K562 (cell line): ENCODE measurements around the gene PLXNA3. TPM values are rescaled to one million over a fixed set of nuclear protein-coding genes. Genes with fewer than 3 reads are reported as not detected.

Experiments used
- ATF2 ChIP-seq: sonication (generic); formaldehyde crosslinking; IDR thresholded peaks from 2 replicates; pipeline ENCODE4 v1.8.1; 2022; ENCODE audit warnings: missing genetic modification reagents
- CBFA2T3 ChIP-seq: fragments of 450-650 bp; IDR thresholded peaks from 2 replicates; pipeline ENCODE4 v1.6.1; 2017
- CHD4 ChIP-seq: fragments of 200-600 bp; sonication (generic); IDR thresholded peaks from 3 replicates; pipeline ENCODE4 v1.6.1; 2012; ENCODE audit warnings: low read depth, mild to moderate bottlenecking, mixed read lengths, low read length, inconsistent platforms; ENCODE audit not compliant: insufficient read depth, insufficient replicate concordance, poor library complexity, severe bottlenecking
- E2F8 ChIP-seq: fragments of 450-650 bp; IDR thresholded peaks from 2 replicates; pipeline ENCODE4 v1.7.1; 2018; ENCODE audit warnings: mild to moderate bottlenecking, low read depth; ENCODE audit not compliant: partially characterized antibody
- FOXJ2 ChIP-seq: fragments of 200-800 bp; sonication (Bioruptor generic); IDR thresholded peaks from 2 replicates; pipeline ENCODE4 v1.6.1; 2016; ENCODE audit warnings: missing genetic modification characterization, missing compliant biosample characterization
- GABPA ChIP-seq: fragments of 200-800 bp; sonication (Bioruptor generic); conservative IDR thresholded peaks from 2 replicates; pipeline ENCODE4 v1.6.1; 2016; ENCODE audit warnings: low read depth, missing genetic modification characterization, missing compliant biosample characterization
- MTA2 ChIP-seq: fragments of 450-650 bp; IDR thresholded peaks from 2 replicates; pipeline ENCODE4 v1.6.1; 2016; ENCODE audit warnings: low read depth
- NCOA4 ChIP-seq: fragments of 450-650 bp; IDR thresholded peaks from 2 replicates; pipeline ENCODE4 v1.6.1; 2018; ENCODE audit warnings: mild to moderate bottlenecking; ENCODE audit not compliant: partially characterized antibody
- NFYB ChIP-seq: IDR thresholded peaks from 2 replicates; pipeline ENCODE4 v1.6.1; 2011; ENCODE audit warnings: mild to moderate bottlenecking, moderate library complexity; ENCODE audit not compliant: insufficient read length; ENCODE audit errors: extremely low read depth
- PCBP2 ChIP-seq: fragments of 200-400 bp; formaldehyde crosslinking; IDR thresholded peaks from 2 replicates; pipeline ENCODE4 v1.6.1; 2018; ENCODE audit warnings: low read length, low read depth, mild to moderate bottlenecking, moderate library complexity; ENCODE audit not compliant: poor library complexity, severe bottlenecking
- PML ChIP-seq: IDR thresholded peaks from 2 replicates; pipeline ENCODE4 v1.6.1; 2012; ENCODE audit warnings: low read length, inconsistent platforms
- SREBF2 ChIP-seq: sonication (generic); formaldehyde crosslinking; IDR thresholded peaks from 2 replicates; pipeline ENCODE4 v1.4.0; 2020; ENCODE audit warnings: mild to moderate bottlenecking, missing genetic modification reagents
- SRSF3 ChIP-seq: fragments of 200-400 bp; formaldehyde crosslinking; IDR thresholded peaks from 2 replicates; pipeline ENCODE4 v1.6.1; 2016; ENCODE audit warnings: mild to moderate bottlenecking, low read length, moderate library complexity; ENCODE audit not compliant: insufficient read depth
- ZBTB5 ChIP-seq: fragments of 450-650 bp; IDR thresholded peaks from 2 replicates; pipeline ENCODE4 v1.6.1; 2017; ENCODE audit warnings: antibody characterized with exemption
- ZNF197 ChIP-seq: fragments of 200-800 bp; sonication (Bioruptor generic); IDR thresholded peaks from 2 replicates; pipeline ENCODE4 v1.6.1; 2016; ENCODE audit warnings: low read depth, missing genetic modification characterization, missing compliant biosample characterization
- ZNF77 ChIP-seq: fragments of 250-450 bp; sonication (Bioruptor Pico); IDR thresholded peaks from 2 replicates; pipeline ENCODE4 v1.5.0; 2020
- polyA plus RNA-seq, 8 experiments: library from polyadenylated mRNA; depleted of rRNA in 4 of 8; stranded (reverse) in 5 of 8; unstranded in 3 of 8; fragments of >200 nt; fragmentation: Nextera tagmentation in 2 of 8; fragmentation: Illumina TruSeq in 1 of 8; extraction: Ambion mirVana in 2 of 8; extraction: Trizol in 1 of 8; gene quantifications; 2 replicates each; pipeline versions ENCODE4 v1.2.1 to v1.2.3, GENCODE V29; 2011 to 2014; ENCODE audit warnings: inconsistent platforms in 1 of 8, missing spikeins in 1 of 8
- total RNA-seq, 7 experiments: library from RNA; depleted of rRNA in 6 of 7; stranded (reverse); fragments of >200 nt in 6 of 7; fragmentation: Illumina TruSeq in 2 of 7; extraction: Trizol in 2 of 7; gene quantifications; 2 replicates each; pipeline versions ENCODE4 v1.2.1 to v1.2.3, GENCODE V29; 2011 to 2021; ENCODE audit warnings: low replicate concordance in 1 of 7
- TF ChIP-seq, protein P1 (sequence below): IDR thresholded peaks from 3 replicates; pipeline ENCODE4 v1.6.1; 2011; ENCODE audit warnings: borderline replicate concordance, mild to moderate bottlenecking, moderate library complexity; ENCODE audit not compliant: insufficient read length; ENCODE audit errors: extremely low read depth

The PLXNA3 gene
- total and polyA plus RNA-seq, 9 of the 15 experiments (the other 6 are each of a cell fraction or from before 2014, with no cell fraction given) = 0.32 to 47.8 (median 7.5) TPM

DNA sequence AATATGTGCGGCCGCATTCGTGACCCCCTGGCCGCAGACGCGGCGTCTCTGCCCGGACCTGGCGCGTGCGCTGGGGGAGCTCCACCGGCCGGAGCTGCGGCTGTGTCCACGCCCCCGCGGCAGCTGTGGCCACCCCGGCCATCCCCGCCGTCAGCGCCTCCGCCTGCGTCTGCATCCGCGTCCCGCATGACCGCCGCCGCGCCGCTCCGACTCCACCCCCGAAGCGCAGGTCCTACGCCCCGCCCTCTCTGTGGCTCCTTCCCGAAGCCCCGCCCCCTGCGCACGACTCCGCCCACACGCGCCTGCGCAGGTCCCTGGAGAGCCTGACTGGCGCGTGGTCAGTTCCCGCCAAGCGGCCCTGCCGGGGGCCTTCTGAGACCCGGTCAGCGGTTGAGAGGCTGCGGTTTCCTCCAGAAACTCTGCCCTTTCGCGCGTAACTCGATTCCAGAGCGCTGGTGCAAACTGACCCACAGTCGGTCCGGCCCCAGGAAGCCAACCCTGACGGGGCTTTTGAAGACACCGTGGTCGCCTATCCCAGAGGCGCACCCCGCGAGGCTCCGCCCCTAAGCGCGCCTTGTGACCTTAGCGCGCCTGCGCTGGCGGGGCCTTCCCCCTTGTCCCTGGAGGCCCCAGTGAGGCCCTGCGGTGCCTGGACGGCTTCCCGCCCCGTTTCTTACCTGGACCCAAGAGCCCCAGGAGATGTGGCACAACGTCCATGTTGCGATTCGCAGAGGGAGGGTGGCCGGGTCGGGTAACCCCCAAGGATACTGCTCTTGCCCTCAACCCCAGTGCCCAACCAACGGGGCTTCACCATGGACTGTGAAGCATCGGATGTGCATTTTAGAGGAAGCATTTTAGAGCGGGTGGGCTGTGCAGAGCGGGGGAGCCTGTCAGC lies 20.9 kb downstream of the PLXNA3 start, which contains the start of gene LAGE3 (continued):
- TF ChIP-seq NFYB (no peak), NCOA4 (no peak), GABPA (tag) (no peak), CHD4 (no peak), ZNF77 (CRISPR knock-in tag) (no peak), ZBTB5 (no peak), CBFA2T3 (peak; percentile 16; the same call in 1 of the 2 replicates), SREBF2 (CRISPR knock-in tag) (no peak), SRSF3 (no peak), E2F8 (peak; percentile 99), ATF2 (no peak), PCBP2 (no peak), MTA2 (no peak), PML (no peak; the same call in 1 of the 2 replicates), FOXJ2 (tag) (no peak), ZNF197 (CRISPR knock-in tag) (no peak)
- TF ChIP-seq, protein P1, sequence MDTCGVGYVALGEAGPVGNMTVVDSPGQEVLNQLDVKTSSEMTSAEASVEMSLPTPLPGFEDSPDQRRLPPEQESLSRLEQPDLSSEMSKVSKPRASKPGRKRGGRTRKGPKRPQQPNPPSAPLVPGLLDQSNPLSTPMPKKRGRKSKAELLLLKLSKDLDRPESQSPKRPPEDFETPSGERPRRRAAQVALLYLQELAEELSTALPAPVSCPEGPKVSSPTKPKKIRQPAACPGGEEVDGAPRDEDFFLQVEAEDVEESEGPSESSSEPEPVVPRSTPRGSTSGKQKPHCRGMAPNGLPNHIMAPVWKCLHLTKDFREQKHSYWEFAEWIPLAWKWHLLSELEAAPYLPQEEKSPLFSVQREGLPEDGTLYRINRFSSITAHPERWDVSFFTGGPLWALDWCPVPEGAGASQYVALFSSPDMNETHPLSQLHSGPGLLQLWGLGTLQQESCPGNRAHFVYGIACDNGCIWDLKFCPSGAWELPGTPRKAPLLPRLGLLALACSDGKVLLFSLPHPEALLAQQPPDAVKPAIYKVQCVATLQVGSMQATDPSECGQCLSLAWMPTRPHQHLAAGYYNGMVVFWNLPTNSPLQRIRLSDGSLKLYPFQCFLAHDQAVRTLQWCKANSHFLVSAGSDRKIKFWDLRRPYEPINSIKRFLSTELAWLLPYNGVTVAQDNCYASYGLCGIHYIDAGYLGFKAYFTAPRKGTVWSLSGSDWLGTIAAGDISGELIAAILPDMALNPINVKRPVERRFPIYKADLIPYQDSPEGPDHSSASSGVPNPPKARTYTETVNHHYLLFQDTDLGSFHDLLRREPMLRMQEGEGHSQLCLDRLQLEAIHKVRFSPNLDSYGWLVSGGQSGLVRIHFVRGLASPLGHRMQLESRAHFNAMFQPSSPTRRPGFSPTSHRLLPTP = no peak
